HG03139 (cell line): ENCODE data around the gene RNF215.

ENCODE experiments used
- ATAC-seq: cut with Tn5 transposase; IDR thresholded peaks from one replicate; pipeline ENCODE4 v1.9.1; 2021; ENCODE audit not compliant: unreplicated experiment

RNF215 gene

GRCh38 chr22:30397656-30398635, 10.7 kb upstream of the RNF215 start:
- ATAC-seq: no peak

DNA sequence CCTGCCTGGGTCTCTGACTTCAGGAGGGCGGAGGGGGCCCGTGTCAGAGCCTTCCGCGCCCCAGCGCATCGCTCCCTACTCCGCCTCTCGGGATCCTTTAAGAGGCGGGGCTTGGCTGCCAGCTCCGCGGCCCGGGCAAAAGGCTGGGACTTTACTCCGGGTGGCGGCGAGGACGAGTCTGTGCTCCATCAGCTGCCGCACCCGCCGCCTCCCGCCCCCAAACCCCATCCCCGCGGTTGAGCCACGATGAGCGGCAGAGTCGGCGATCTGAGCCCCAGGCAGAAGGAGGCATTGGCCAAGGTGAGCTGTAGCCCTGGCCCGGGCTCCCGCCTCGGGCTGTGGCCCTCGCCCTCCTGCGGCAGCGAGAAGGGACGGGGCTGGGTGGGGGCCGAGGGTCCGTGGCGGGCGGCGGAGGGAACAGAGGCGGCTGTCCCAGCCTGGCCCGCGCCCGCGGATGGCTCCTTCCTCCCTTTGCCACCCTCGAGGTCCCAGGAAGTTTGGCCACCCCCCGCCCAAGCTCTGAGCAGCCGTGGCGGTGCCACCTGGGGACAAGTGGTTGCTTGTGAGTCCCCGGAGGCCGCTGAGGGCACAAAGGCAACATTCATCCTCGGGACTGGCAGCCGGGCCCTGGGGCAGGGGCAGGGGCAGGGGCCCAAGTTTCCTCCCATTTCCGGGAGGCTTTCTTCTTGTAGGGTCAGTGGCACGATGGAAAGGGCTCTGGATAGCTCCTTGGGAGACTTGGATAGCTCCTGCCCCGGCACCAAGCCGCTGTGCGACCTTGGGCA, 9.9 kb upstream of the RNF215 start, which contains the start of gene SEC14L2:
TSS of gene SEC14L2 (plus strand) at position 148 of the 785 bp plus-strand sequence. CDS start at position 247, 99 bp downstream.
- no peak for ATAC-seq

GRCh38 chr22:30393885-30394284, 6.7 kb upstream of the RNF215 start:
- no peak for ATAC-seq

- ATAC-seq: no peak
Observed at GRCh38 chr22:30393322-30393680, 6.1 kb upstream of the RNF215 start.

- ATAC-seq: no peak
Observed at GRCh38 chr22:30392661-30393321, 5.6 kb upstream of the RNF215 start.

DNA sequence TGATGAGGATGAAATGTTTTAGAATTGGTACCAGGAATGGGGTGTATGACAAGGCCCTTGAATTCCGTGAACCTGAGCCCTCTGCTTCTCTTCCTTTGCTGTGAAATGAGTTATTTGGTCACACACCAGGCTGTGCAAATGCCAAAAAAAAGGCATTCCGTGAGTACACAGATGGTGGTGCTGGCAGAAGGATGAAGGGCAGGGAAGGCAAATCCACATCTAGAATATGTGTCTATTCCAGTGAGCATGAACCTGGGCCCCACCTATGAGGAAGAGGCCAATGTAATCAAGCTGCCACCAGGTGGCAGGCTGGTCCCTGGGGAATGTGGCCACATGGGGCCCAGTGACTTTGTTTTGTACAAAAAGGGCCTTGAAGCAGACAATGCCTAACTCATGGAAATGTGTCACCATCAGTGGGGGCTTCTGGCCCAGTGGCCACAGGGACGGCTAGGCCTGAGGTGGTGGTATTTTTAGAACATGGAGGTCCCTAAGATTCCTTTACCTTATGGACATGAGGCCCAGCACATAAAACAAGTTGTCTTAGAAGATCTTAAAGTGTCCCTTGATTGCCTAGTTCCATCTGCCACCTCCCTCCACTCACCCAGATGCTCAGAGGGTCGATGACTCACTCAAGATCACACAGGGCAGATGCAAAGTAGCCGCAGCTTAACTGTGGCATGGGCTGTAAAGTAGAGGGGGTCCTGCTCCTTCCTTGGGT, 3.9 kb upstream of the RNF215 start:
- ATAC-seq: no peak

DNA sequence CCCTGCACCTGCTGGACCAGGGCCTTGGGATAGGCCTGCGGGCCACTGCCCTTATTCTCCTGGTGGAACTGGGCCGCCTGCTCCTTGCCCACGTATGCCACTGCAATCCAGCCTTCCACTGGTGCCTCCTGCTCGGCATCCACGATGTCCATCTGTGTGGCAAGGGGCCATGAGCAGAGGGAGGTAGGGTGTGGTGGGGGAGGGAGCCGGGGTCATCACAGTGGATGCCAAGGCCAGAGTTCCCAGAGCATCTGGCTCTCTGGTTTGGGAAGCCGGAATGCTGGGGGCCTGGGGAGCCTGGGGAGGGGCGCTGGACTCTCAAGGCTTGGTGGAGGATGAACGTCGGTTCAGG, 627 bp downstream of the RNF215 start:
- no peak for ATAC-seq

DNA sequence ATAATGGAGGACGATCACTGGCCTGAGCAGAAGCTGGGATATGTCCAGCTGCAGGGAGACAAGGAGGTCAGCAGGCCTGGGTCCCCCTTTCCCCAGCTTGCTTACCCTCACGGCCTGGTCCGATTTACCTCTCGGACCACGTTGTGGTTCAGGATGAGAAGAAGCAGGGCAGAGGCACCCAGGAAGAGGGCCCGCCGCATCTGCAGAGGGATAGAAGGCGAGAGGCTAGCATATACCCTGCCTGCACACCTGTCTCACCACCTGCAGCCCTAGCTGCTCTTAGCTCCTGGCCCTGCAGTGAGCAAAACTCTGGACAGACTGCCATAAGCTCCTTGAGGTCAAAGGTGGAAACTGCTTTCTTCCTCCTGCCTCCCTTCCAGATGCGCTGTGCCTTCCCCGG, 1.3 kb downstream of the RNF215 start:
- no peak for ATAC-seq

DNA sequence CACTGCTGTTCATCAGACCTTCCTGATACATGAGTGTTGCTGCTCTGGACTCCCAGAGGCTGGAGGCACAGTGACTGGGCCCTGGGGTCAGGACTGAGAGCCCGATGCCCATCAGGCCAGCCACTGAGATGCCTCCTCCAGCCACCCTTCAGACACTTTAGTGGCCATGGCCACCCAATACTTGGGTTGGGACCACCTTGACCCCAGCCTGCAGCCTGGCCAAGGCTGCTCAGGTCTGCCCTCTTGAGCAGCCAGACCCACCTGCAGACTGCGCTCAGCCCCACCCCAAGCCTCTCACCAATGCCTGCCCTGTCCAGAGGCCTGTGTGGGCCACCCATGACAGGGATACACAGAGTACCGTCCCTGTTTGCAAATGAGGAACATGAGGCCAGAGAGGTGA, 4.2 kb downstream of the RNF215 start:
- no peak for ATAC-seq

GRCh38 chr22:30382340-30382739, 4.9 kb downstream of the RNF215 start:
- no peak for ATAC-seq

DNA sequence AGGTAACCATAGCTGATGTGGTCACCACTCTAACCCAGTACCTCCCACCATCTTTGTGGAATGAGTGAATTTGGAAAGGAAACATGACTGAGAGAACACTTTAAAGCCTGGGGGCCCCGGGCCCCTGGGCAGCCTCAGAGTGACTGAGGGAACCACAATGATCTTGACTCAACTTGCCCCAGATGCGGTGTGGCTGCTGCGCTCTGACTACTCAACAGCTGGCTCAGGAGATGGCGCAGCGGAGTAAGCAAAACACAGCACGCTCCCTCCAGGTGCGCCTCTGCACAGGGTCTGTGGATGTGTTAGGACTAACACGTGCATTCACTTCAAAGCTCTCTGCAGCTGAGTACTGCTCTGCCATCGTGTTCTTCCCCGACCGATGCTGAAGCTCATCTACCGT, 5.9 kb downstream of the RNF215 start:
- no peak for ATAC-seq

- ATAC-seq: no peak
Observed at GRCh38 chr22:30380011-30380410, 7.2 kb downstream of the RNF215 start.

GRCh38 chr22:30375312-30375849, 11.8 kb downstream of the RNF215 start:
- no peak for ATAC-seq

DNA sequence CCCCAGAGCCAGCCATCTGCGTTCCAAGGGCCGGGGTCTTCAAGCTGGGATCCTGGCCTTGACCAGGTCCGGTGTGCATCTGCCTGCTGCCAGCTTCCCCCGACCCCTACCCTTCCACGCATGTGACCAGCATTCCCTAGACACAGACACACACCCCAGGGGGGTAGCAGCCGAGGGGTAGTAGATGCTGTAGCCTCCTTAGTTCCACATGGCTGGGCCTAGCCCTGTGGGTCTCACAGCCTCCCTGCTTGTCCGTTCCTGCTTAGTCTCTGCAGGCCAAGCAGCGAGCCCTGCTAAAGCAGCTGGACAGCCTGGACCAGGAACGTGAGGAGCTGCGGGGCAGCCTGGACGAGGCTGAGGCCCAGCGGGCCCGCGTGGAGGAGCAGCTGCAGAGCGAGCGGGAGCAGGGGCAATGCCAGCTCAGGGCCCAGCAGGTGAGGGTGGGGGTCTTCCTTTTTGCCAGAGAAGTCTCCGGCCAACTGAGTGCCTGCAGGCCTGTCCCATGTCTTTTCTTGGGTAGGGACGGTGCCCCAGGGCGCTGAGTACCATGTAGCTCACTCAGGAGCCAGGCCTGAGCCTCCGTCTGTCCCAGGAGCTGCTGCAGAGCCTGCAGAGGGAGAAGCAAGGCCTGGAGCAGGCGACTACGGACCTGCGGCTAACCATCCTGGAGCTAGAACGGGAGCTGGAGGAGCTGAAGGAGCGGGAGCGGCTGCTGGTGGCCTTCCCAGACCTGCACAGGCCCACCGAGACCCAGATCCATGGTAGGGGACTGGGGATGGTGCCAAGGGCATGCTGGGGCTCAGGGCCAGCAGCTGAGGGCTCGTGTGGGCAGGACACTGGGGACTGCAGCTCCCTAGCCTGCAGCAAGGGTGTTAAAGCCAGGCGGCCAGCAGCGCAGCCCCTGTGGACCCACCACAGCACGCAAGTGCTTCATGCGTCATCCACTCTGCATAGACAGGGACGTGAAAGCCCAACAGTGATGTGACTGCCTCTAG, 13.6 kb downstream of the RNF215 start:
- no peak for ATAC-seq

DNA sequence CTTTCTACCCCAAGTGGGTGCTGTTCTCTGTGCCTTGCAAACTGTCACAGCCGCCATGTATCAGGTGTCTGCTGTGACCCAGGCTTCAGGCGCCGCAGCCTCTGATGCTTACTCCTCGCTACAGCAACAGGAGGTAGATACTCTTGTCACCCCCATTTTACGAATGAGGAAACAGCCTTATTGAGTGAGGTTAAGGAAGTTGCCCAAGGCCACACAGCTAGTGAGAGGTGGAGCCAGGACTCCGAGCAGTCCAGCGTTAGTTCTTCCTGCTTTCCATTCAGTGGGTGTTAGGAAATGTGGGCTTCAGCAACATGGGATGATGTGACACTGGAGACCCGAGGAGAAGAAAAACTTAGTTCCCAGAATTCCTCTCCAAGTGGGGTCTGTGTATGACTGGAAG, 14.3 kb downstream of the RNF215 start:
- no peak for ATAC-seq

- no peak for ATAC-seq
Observed at GRCh38 chr22:30371981-30372380, 15.2 kb downstream of the RNF215 start.

- ATAC-seq: no peak
Observed at GRCh38 chr22:30371321-30371720, 15.9 kb downstream of the RNF215 start.

DNA sequence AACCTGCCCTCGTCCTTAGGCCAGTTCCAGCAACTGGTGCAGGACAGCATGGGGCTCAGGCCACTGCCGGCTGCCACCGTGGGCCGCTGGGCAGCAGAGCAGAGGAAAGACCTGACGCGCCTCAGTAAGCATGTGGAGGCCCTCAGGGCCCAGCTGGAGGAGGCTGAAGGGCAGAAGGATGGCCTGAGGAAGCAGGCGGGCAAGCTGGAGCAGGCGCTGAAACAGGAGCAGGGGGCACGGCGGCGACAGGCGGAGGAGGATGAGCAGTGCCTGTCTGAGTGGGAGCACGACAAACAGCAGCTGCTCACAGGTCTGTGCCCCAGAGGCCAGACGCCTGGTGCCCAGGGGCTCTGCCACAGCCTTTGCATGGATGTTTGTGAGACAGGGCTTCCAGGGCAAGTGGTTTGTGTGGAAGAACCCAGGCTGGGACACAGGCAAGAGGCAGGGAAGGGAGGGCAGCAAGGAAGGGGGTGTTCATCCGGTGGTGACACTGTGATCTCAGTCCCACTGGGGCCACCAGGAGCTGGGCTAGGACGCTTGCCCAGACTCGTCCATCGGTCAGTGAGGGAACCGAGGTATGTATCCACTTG, 16.5 kb downstream of the RNF215 start:
- ATAC-seq: no peak

DNA sequence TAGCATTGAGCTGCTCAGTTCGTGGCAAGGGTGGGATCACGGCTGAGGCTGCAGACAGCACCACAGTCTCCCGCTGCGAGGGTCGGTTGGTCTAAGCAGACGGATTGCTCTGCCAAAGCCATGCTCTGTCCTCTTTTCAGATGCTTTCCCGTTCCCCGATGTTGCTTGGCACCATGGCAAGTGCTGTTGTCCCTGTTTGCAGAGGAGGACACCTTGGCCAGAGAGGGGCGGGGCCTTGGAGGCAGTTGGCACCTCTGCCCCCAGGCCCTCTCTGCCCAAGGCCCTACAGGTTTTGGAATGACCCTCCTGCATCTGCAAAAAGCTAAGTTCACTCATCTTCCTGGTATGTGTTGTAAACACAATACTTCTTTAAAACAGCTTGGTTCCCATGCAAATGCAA, 18.8 kb downstream of the RNF215 start:
- no peak for ATAC-seq
